GM18507 (cell line): Measurements from ENCODE around the gene ACOT11.

Source experiments
- DNase-seq: peaks from one replicate; pipeline ENCODE4 v3.0.0; 2011; ENCODE audit warnings: low read depth; ENCODE audit not compliant: insufficient read length; ENCODE audit errors: extremely low spot score
- FAIRE-seq: peaks from 2 replicates; lab custom pipeline; 2011; peaks lifted over from hg19 to GRCh38; lab: Jason Lieb, UNC

Gene ACOT11

GRCh38 chr1:54558434-54559030 lies 10.5 kb downstream of the ACOT11 start:
- FAIRE-seq, result no peak

GRCh38 chr1:54559111-54559548 lies 11.1 kb downstream of the ACOT11 start:
- FAIRE-seq (no peak), DNase-seq (no peak)

More at GRCh38 chr1:54558434-54559030, 10.5 kb downstream of the ACOT11 start:
- no peak for DNase-seq

GRCh38 chr1:54559771-54560231 lies 11.8 kb downstream of the ACOT11 start:
- DNase-seq (no peak), FAIRE-seq (no peak)

DNA sequence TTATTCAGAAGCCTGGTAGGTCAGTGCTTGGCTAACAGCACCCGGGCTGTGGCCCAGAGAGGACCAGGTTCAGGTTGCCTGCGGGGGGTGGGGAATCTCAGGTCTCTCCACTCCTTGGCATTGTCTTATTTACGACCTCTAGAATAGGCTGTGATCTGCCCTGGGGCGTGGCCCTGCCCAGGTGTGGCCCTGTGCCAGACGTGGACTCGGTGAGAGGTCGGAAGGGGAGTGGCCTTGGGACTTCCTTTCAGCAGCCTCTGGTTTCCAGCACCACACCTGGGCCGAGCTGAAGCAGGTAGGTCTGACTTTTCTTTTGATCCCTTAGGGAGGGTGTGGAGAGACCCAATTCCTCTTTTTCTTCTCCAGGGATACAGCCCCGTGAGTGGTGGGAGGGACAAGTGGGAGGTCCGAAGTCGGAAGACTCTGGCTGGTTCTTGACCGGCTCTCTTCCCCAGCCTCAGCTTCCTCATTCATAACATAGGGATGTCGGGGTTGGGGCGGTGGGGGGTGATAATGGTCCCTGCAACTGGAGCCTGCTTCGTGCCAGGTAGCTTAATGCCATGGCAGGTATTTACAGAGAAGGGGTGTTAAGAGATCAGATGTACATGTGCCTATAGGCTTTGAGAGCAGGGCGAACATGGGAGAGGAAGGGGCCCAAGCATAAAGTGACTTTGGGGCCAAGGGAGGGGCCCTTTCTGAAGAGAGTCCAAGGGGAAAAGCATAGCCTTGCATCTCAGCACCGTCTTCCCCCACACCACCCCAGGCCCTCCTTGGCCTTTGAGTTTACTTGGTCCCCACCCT lies 16.5 kb downstream of the ACOT11 start:
- no peak for DNase-seq
- FAIRE-seq, result no peak

DNA sequence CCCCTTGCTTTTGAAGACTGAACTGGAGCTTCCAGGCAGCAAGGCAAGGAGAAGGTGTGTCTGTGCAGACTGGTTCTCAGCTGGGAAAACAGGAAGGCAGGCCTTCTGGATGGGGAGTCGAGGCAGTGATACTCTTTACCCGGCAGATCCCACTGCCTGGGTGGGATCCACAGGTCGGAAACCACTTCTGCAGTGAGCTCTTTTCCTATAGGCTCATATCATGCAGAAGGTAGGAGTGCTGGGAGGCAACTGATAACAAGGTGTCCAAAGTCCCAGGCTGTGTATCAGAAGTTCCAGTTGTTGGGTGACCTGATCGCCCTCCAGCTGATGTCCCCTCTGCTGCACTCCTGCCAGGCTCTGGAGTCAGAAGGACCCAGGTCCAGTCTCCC lies 17.1 kb downstream of the ACOT11 start:
- no peak for FAIRE-seq
- no peak for DNase-seq

DNA sequence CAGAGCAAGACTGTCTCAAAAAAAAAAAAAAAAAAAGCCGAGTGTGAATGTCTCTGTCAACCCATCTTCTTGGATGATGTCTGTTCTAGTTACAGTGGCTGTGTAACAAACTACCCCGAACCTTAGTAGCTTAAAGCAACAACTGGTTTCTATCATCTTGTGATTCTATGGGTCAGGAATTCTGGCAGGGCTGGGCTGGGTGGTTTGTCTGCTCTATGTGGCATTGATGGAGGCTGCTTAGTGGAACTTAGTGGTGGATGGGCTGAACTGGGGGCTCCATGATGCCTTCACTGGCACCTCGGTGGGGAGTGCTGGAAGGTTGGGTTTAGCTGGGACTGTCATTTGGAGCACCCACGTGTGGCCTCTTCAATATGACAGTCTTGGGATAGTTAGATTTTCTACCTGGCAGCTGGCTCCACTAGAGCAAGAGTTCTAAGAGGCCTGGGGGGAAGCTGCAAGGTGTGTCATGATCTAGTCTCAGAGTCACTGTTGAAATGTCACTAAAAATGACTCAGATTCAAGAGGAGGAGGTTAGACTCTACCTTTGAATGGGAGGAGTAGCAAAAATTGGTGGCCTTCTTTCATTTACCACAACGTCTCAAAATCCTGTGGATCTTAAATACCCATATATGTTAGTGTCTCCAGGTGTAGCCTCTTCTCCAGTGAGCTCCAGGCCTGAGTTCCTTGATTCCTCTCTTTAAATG lies 18.6 kb downstream of the ACOT11 start:
- FAIRE-seq (no peak), DNase-seq (no peak)

DNA sequence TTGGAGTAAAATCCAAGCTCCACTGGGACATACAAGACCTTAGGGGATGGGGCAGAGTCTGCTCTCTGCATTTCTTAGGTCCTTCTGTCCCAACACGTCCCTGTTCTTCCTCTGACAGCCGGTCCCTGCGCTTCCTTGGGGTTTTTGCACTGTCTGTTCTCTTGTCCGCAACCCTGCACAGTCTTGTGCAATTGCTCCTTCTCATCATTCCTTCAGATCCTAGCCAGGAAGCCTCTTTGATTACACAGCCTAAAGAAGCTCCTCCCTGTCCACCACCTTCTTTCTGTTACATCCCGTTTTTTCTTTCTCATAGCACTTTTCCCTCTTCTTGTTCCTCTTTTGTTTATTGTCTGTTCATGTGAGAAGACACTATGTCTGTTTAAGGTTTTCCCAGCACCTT lies 19.9 kb downstream of the ACOT11 start:
- no peak for FAIRE-seq
- DNase-seq, result no peak

DNA sequence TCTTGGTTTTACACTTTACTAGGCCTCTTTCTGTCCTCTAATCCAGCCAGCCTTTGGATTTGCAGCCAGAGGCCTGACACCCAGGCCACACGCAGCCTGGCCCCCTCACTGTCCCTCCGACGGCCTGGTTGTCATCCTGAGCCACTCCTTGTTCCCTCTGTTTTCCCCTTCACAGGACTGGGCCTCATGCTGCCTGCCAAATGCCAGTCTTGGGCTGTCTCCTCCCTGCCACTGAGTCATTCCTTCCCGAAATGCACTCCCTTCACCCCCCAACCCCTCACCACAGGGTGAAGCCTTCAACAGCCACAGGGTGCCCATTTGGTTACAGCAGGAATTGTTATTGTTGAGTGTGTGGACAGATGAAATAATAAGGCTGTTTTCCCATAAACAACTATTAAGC lies 21.3 kb downstream of the ACOT11 start:
- DNase-seq (no peak), FAIRE-seq (no peak)

DNA sequence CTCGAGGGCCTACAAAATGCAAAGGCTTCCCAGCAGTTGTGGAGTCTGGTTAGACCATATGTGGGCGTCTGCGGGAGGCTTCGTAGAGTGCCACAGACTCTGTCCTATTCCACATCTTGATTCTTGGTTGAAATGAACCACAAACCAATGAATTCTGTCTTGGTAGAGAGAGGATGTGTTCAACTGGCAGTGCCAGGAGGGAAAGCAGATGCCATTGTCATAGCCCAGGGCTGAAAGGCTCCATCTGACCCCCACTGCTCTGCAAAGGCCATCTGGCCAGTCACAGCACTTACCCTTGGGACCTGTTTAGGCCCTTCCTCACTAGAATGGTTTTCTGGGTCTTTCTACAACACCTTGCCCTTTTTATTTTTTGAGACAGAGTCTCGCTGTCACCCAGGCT lies 22.1 kb downstream of the ACOT11 start:
- no peak for DNase-seq
- no peak for FAIRE-seq

GRCh38 chr1:54571326-54571725 lies 23.3 kb downstream of the ACOT11 start:
- DNase-seq, result no peak
- no peak for FAIRE-seq

GRCh38 chr1:54571803-54572541 lies 23.9 kb downstream of the ACOT11 start:
- DNase-seq (no peak), FAIRE-seq (no peak)

- DNase-seq (no peak), FAIRE-seq (no peak)
Measured at GRCh38 chr1:54572542-54572850, 24.5 kb downstream of the ACOT11 start.

- no peak for DNase-seq
- no peak for FAIRE-seq
Measured at GRCh38 chr1:54574158-54574778, 26.2 kb downstream of the ACOT11 start.

GRCh38 chr1:54575161-54575560 lies 27.1 kb downstream of the ACOT11 start:
- no peak for DNase-seq
- no peak for FAIRE-seq

DNA sequence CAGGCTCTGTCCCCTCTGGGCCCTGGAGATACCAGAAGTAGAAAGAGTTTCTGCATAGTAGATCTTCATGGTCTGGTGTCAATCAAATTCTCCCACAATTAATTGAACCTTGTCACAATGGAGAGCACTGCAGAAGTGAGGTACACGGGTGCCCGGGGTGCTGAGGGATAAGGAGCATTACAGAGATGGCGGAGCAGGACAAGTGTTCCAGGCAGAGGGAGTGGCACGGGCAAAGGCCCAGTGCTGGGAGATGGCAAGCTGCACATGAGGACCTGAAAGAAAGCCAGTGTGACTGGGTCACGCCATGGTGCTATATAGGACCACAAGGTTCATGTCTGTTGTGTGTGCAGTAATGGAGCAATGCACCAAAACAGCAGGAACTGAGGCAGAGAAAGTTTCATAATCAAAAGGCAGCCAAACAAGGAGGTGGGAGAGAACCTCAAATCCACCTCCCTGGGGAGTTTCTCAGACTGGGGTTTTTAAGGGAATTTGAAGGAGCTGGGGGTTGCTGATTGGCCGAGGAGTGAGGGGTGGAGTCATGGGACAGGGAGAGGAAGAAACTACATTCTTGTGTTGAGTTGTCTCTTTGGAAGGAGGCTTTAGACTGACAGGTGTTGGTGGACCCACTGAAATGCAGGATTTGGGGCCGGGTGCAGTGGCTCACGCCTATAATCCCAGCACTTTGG lies 27.7 kb downstream of the ACOT11 start:
- no peak for DNase-seq
- no peak for FAIRE-seq

DNA sequence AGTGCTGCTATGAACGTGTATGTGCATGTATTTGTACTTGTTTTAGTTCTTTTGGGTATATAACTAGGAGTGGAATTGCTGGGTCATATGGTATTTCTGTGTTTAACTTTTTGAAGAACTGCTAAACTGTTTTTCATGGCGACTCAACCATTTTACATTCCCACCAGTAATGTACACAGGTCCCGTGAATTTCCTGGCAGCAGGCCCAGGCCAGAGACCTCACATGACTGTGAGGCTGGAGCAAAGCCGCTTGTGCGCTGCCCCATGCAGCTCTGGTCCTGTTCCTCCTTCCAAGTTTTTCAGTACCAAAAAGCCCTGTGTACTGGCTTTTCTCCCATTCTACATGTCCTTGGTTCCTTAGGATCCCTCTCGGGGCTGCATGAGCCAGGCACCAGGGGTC lies 29.6 kb downstream of the ACOT11 start:
- FAIRE-seq, result no peak
- DNase-seq, result no peak

DNA sequence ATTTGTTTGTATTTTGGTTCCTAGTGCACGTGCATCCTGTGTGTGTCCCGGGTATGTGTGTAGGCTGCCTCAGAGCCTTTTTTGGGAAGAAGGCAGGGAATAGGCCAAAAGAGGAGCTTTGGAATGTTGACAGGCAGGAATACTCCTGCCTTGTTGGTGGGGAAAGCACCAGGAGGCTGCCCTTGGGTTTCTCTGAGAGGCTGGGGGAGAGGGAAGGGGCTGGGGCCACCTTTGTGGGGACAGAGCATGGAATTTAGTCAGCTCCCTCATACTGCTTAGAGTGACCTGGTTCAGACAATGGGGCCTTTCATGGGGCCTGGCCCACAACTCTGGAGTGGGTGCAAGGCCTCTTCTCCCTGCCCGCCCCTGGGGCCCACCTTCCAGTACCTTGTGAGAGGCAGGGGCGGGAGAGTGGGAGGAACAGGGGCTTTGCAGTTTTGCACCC lies 31.3 kb downstream of the ACOT11 start:
- DNase-seq (no peak), FAIRE-seq (no peak)

- no peak for FAIRE-seq
- DNase-seq, result no peak
Measured at GRCh38 chr1:54580856-54581550, 33.0 kb downstream of the ACOT11 start.
